K562 (cell line): Measurements from ENCODE around the gene EIF1B. TPM values are rescaled to one million over a fixed set of nuclear protein-coding genes. Genes with fewer than 3 reads are reported as not detected.

ENCODE experiments used
- LARP7 ChIP-seq: fragments of 450-650 bp; IDR thresholded peaks from 2 replicates; pipeline ENCODE4 v1.6.1; 2016
- polyA plus RNA-seq, 8 experiments: library from polyadenylated mRNA; depleted of rRNA in 4 of 8; stranded (reverse) in 5 of 8; unstranded in 3 of 8; fragments of >200 nt; fragmentation: Nextera tagmentation in 2 of 8; fragmentation: Illumina TruSeq in 1 of 8; extraction: Ambion mirVana in 2 of 8; extraction: Trizol in 1 of 8; gene quantifications; 2 replicates each; pipeline versions ENCODE4 v1.2.1 to v1.2.3, GENCODE V29; 2011 to 2014; ENCODE audit warnings: inconsistent platforms in 1 of 8, missing spikeins in 1 of 8
- total RNA-seq, 7 experiments: library from RNA; depleted of rRNA in 6 of 7; stranded (reverse); fragments of >200 nt in 6 of 7; fragmentation: Illumina TruSeq in 2 of 7; extraction: Trizol in 2 of 7; gene quantifications; 2 replicates each; pipeline versions ENCODE4 v1.2.1 to v1.2.3, GENCODE V29; 2011 to 2021; ENCODE audit warnings: low replicate concordance in 1 of 7
- TF ChIP-seq, protein P1 (sequence below): fragments of 450-650 bp; IDR thresholded peaks from 2 replicates; pipeline ENCODE4 v1.6.1; 2017; ENCODE audit warnings: antibody characterized with exemption, mild to moderate bottlenecking

Gene EIF1B
- total and polyA plus RNA-seq, 9 of the 15 experiments (the other 6 are each of a cell fraction or from before 2014, with no cell fraction given): 18.1 to 184 (median 78.9) TPM

DNA sequence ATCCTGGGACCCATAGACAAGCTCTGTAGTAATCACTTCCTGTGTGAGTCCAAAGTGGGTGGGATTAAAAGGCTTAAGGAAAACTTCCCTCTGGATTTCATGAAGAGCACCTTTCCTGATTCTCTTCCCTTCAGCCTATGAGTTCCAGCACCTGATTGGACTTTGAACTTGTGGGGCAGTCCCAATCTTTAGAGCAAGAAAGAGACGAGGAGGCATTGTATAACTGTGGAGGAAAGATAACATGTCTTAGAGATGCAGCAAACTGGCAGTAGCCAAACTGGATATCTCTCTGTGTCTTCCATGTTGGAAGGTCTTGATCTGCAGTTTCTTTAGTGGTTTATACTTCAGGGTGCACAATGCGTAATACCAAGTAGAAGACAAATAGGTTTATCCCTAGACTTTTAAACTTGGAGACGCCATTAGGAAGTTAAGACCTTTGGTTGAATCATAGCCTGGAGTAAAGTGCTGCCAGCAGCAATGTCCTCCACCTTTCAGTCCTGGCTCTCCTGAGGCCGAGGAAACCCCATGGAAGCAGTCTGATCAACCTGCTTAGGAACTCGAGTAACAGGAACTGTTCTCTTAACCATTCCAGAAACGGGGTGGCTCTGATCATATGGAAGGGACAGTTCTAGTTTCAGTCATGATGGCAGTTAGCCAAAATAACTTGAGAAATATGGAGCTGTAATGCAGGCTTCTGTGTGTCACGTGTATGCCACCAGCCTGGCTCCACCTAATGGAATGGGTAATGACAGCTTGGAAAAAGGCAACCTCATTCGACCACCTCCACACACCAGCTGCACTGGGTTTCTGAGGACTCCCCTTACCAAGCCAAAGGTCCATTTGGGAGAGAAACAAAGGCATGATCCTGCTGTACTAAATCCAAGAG, 4.7 kb downstream of the EIF1B start (continued):
- no peak for TF ChIP-seq LARP7
- TF ChIP-seq, protein P1, sequence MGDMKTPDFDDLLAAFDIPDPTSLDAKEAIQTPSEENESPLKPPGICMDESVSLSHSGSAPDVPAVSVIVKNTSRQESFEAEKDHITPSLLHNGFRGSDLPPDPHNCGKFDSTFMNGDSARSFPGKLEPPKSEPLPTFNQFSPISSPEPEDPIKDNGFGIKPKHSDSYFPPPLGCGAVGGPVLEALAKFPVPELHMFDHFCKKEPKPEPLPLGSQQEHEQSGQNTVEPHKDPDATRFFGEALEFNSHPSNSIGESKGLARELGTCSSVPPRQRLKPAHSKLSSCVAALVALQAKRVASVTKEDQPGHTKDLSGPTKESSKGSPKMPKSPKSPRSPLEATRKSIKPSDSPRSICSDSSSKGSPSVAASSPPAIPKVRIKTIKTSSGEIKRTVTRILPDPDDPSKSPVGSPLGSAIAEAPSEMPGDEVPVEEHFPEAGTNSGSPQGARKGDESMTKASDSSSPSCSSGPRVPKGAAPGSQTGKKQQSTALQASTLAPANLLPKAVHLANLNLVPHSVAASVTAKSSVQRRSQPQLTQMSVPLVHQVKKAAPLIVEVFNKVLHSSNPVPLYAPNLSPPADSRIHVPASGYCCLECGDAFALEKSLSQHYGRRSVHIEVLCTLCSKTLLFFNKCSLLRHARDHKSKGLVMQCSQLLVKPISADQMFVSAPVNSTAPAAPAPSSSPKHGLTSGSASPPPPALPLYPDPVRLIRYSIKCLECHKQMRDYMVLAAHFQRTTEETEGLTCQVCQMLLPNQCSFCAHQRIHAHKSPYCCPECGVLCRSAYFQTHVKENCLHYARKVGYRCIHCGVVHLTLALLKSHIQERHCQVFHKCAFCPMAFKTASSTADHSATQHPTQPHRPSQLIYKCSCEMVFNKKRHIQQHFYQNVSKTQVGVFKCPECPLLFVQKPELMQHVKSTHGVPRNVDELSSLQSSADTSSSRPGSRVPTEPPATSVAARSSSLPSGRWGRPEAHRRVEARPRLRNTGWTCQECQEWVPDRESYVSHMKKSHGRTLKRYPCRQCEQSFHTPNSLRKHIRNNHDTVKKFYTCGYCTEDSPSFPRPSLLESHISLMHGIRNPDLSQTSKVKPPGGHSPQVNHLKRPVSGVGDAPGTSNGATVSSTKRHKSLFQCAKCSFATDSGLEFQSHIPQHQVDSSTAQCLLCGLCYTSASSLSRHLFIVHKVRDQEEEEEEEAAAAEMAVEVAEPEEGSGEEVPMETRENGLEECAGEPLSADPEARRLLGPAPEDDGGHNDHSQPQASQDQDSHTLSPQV: peak; percentile 61
